ENCODE results near the gene PPP1R12C.

The PPP1R12C gene

GRCh38 chr19:55147545-55148251 lies 30.3 kb upstream of the PPP1R12C start:
- no peak for DNase-seq

- no peak for DNase-seq
These were observed 29.4 kb upstream of the PPP1R12C start for GRCh38 chr19:55146705-55147273.

GRCh38 chr19:55146078-55146704 lies 28.8 kb upstream of the PPP1R12C start:
- no peak for DNase-seq

GRCh38 chr19:55145232-55145631 lies 27.8 kb upstream of the PPP1R12C start:
- no peak for DNase-seq

- DNase-seq: no peak
These were observed 24.3 kb upstream of the PPP1R12C start for GRCh38 chr19:55141696-55142095.

GRCh38 chr19:55137915-55138314 lies 20.5 kb upstream of the PPP1R12C start:
- DNase-seq: peak in 5 of 58 donors; percentile 2 to 13 (median 4)

- DNase-seq: no peak
These were observed 19.1 kb upstream of the PPP1R12C start for GRCh38 chr19:55136399-55137102.

- no peak for DNase-seq
These were observed 17.3 kb upstream of the PPP1R12C start for GRCh38 chr19:55134736-55135135.

- no peak for DNase-seq
These were observed 16.4 kb upstream of the PPP1R12C start for GRCh38 chr19:55133639-55134444.

- DNase-seq: no peak
These were observed 15.2 kb upstream of the PPP1R12C start for GRCh38 chr19:55132453-55133129.

- DNase-seq: no peak
These were observed 14.0 kb upstream of the PPP1R12C start for GRCh38 chr19:55131421-55131820.

- no peak for DNase-seq
These were observed 1.6 kb upstream of the PPP1R12C start for GRCh38 chr19:55119053-55119452.

- peak in 57 of 58 donors; percentile 7 to 87 (median 61) for DNase-seq
These were observed 1.1 kb upstream of the PPP1R12C start for GRCh38 chr19:55118401-55118991.

- DNase-seq: peak; percentile 81 to 100 (median 99)
These were observed 390 bp upstream of the PPP1R12C start for GRCh38 chr19:55117663-55118391.

GRCh38 chr19:55116232-55116858 lies 1.1 kb downstream of the PPP1R12C start:
- peak in 56 of 58 donors; percentile 6 to 87 (median 58) for DNase-seq

- DNase-seq: peak in 2 of 58 donors; percentile 26 to 31
These were observed 1.9 kb downstream of the PPP1R12C start for GRCh38 chr19:55115446-55116065.

GRCh38 chr19:55114566-55115145 lies 2.8 kb downstream of the PPP1R12C start:
- no peak for DNase-seq

GRCh38 chr19:55113570-55114039 lies 3.8 kb downstream of the PPP1R12C start:
- DNase-seq: peak in 48 of 58 donors; percentile 3 to 79 (median 36)
